Endothelial cell of umbilical vein (primary cell): Measurements from ENCODE around the gene CDT1.

ENCODE experiments used
- FOS ChIP-seq: IDR thresholded peaks from 2 replicates; pipeline ENCODE4 v1.6.1; 2011; ENCODE audit warnings: mild to moderate bottlenecking, low read length, moderate library complexity, borderline replicate concordance; ENCODE audit not compliant: insufficient read depth
- GATA2 ChIP-seq: IDR thresholded peaks from 2 replicates; pipeline ENCODE4 v1.7.0; 2011; ENCODE audit warnings: low read depth, mild to moderate bottlenecking, moderate library complexity, mixed read lengths, low read length; ENCODE audit not compliant: insufficient read length, insufficient read depth
- POLR2A ChIP-seq: IDR thresholded peaks from 2 replicates; pipeline ENCODE4 v1.6.1; 2012; ENCODE audit warnings: low read depth, mild to moderate bottlenecking, control low read depth, low read length
- POLR2AphosphoS5 ChIP-seq: IDR thresholded peaks from 2 replicates; pipeline ENCODE4 v1.6.1; 2012; ENCODE audit warnings: low read depth, mild to moderate bottlenecking, control low read depth, low read length, moderate library complexity; ENCODE audit not compliant: insufficient read depth
- TF ChIP-seq, protein P1 (sequence below): IDR thresholded peaks from 2 replicates; pipeline ENCODE4 v1.6.1; 2011; ENCODE audit not compliant: insufficient read depth, insufficient read length
- TF ChIP-seq, protein P2 (sequence below), 2 donors: IDR thresholded peaks; 1 replicate in 1 of 2; 2 replicates in 1 of 2; pipeline ENCODE4 v1.5.1; 2011; ENCODE audit warnings: low read length in 2 of 2, mild to moderate bottlenecking in 2 of 2, moderate library complexity in 2 of 2, control low read depth in 1 of 2, inconsistent platforms in 1 of 2, low read depth in 1 of 2; ENCODE audit not compliant: insufficient read depth in 1 of 2; ENCODE audit errors: extremely low read depth in 1 of 2

DNA sequence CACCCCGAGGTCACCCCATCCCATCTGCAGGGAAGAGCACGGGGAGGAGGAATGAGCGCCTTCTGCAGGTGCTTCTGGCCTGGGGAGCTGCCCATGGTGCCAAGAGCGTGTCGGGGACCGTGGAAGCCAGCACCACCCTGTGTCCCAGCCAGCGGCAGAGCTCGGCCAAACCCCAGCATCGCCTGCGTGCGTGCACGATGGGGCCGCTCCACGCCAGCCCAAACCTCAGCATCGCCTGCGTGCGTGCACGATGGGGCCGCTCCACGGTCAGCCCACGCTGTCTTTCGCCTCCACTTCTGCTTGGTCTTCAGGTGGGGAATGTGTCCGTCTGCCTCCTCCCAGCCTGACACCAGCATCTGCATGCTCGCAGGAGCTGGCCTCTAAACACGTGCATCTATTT is 39.2 kb downstream of the CDT1 start:
- TF ChIP-seq POLR2A (no peak), GATA2 (no peak), FOS (no peak), POLR2AphosphoS5 (no peak)
- TF ChIP-seq, protein P1, sequence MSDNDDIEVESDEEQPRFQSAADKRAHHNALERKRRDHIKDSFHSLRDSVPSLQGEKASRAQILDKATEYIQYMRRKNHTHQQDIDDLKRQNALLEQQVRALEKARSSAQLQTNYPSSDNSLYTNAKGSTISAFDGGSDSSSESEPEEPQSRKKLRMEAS, result no peak
- TF ChIP-seq, protein P2, sequence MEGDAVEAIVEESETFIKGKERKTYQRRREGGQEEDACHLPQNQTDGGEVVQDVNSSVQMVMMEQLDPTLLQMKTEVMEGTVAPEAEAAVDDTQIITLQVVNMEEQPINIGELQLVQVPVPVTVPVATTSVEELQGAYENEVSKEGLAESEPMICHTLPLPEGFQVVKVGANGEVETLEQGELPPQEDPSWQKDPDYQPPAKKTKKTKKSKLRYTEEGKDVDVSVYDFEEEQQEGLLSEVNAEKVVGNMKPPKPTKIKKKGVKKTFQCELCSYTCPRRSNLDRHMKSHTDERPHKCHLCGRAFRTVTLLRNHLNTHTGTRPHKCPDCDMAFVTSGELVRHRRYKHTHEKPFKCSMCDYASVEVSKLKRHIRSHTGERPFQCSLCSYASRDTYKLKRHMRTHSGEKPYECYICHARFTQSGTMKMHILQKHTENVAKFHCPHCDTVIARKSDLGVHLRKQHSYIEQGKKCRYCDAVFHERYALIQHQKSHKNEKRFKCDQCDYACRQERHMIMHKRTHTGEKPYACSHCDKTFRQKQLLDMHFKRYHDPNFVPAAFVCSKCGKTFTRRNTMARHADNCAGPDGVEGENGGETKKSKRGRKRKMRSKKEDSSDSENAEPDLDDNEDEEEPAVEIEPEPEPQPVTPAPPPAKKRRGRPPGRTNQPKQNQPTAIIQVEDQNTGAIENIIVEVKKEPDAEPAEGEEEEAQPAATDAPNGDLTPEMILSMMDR (IDR thresholded peaks at IDR 0.05; ENCODE audit: extremely low read depth in 1 of 2, insufficient read depth in 1 of 2, low read depth in 1 of 2, low read length in 2 of 2), result no peak
